Loucy (cell line): Measurements from ENCODE around the gene ENTPD2.

ENCODE experiments used
- H2AFZ ChIP-seq: fragments of 200-600 bp; sonication (generic); 2 replicates; pipeline ENCODE4 v1.6.0; 2016; ENCODE audit warnings: antibody characterized with exemption, mild to moderate bottlenecking, low read length, moderate library complexity
- H3F3A ChIP-seq: fragments of 200-600 bp; 2 replicates; pipeline ENCODE4 v1.6.0; 2016; ENCODE audit warnings: antibody characterized with exemption, low read depth, mild to moderate bottlenecking
- H3K27me3 ChIP-seq: fragments of 200-600 bp; sonication (generic); 2 replicates; pipeline ENCODE4 v1.6.1; 2014; ENCODE audit warnings: low read length, mild to moderate bottlenecking; ENCODE audit not compliant: insufficient read depth, poor library complexity, severe bottlenecking
- H3K36me3 ChIP-seq: fragments of 200-600 bp; sonication (generic); 2 replicates; pipeline ENCODE4 v1.6.1; 2016; ENCODE audit warnings: low read length; ENCODE audit not compliant: insufficient read depth
- H3K4me1 ChIP-seq: fragments of 200-600 bp; sonication (generic); 2 replicates; pipeline ENCODE4 v1.5.1; 2014; ENCODE audit warnings: low read length, mild to moderate bottlenecking; ENCODE audit not compliant: insufficient read depth, poor library complexity, severe bottlenecking
- H3K4me2 ChIP-seq: fragments of 200-600 bp; sonication (generic); 2 replicates; pipeline ENCODE4 v1.6.0; 2014; ENCODE audit warnings: antibody characterized with exemption, low read length, low read depth, mild to moderate bottlenecking; ENCODE audit not compliant: poor library complexity, severe bottlenecking
- H3K4me3 ChIP-seq: fragments of 200-600 bp; sonication (generic); 2 replicates; pipeline ENCODE4 v1.5.1; 2014; ENCODE audit warnings: low read length, mild to moderate bottlenecking, mixed read lengths; ENCODE audit not compliant: poor library complexity, severe bottlenecking
- H3K79me2 ChIP-seq: fragments of 200-600 bp; sonication (generic); 2 replicates; pipeline ENCODE4 v1.6.1; 2014; ENCODE audit warnings: low read length; ENCODE audit not compliant: insufficient read depth
- H3K9ac ChIP-seq: fragments of 200-600 bp; sonication (generic); 2 replicates; pipeline ENCODE4 v1.6.0; 2014; ENCODE audit warnings: mild to moderate bottlenecking, low read depth, low read length, moderate library complexity; ENCODE audit not compliant: poor library complexity, severe bottlenecking
- H3K9me2 ChIP-seq: fragments of 200-600 bp; sonication (generic); replicated peaks from 2 replicates; pipeline ENCODE4 v1.6.1; 2016; ENCODE audit warnings: low read depth, low read length, mixed read lengths
- H3K9me3 ChIP-seq: fragments of 200-600 bp; sonication (generic); 2 replicates; pipeline ENCODE4 v1.6.1; 2014; ENCODE audit warnings: mild to moderate bottlenecking, antibody characterized with exemption, low read length, low read depth; ENCODE audit not compliant: insufficient read depth
- H4K20me1 ChIP-seq: fragments of 200-600 bp; sonication (generic); 2 replicates; pipeline ENCODE4 v1.6.0; 2014; ENCODE audit warnings: antibody characterized with exemption, low read length, mild to moderate bottlenecking; ENCODE audit not compliant: insufficient read depth, poor library complexity, severe bottlenecking
- CTCF ChIP-seq: fragments of 200-600 bp; sonication (generic); conservative IDR thresholded peaks from 2 replicates; pipeline ENCODE4 v1.5.1; 2014; ENCODE audit warnings: mild to moderate bottlenecking, antibody characterized with exemption, low read length
- EZH2phosphoT487 ChIP-seq: fragments of 200-600 bp; IDR thresholded peaks from 2 replicates; pipeline ENCODE4 v1.6.1; 2018; ENCODE audit warnings: antibody characterized with exemption, mild to moderate bottlenecking, moderate library complexity, borderline replicate concordance

Gene ENTPD2

GRCh38 chr9:137076636-137077009 lies 22.8 kb upstream of the ENTPD2 start:
- no peak overlapping the region for H2AFZ ChIP-seq
- H3K4me2 ChIP-seq = peak overlapping the region; percentile 18
- no peaks in the 10 kb centered on the region for H3F3A ChIP-seq
- H3K4me3 ChIP-seq = no peak overlapping the region
- no peaks in the 10 kb centered on the region for H3K9me3 ChIP-seq
- no peaks in the 10 kb centered on the region for H3K9me2 ChIP-seq
- no peaks in the 10 kb centered on the region for H3K4me1 ChIP-seq
- no peaks in the 10 kb centered on the region for H3K36me3 ChIP-seq
- no peak for TF ChIP-seq EZH2phosphoT487
- TF ChIP-seq CTCF = no peak
- H4K20me1 ChIP-seq = peaks cover 5% of the 10 kb centered on the region
- H3K79me2 ChIP-seq = peaks cover 6% of the 10 kb centered on the region; the same call in 1 of the 2 replicates
- peak overlapping the region; percentile 7 for H3K9ac ChIP-seq
- H3K27me3 ChIP-seq = no peaks in the 10 kb centered on the region

- no peak overlapping the region for H3K4me3 ChIP-seq
- peaks cover 5% of the 10 kb centered on the region for H4K20me1 ChIP-seq
- H3F3A ChIP-seq = no peaks in the 10 kb centered on the region
- no peaks in the 10 kb centered on the region for H3K36me3 ChIP-seq
- H3K79me2 ChIP-seq = peaks cover 16% of the 10 kb centered on the region; the same call in 1 of the 2 replicates
- no peak overlapping the region for H3K4me2 ChIP-seq
- peaks cover 10% of the 10 kb centered on the region for H3K4me1 ChIP-seq
- H3K9ac ChIP-seq = no peak overlapping the region
- H3K27me3 ChIP-seq = no peaks in the 10 kb centered on the region
- no peak overlapping the region for H2AFZ ChIP-seq
- TF ChIP-seq CTCF = no peak
- TF ChIP-seq EZH2phosphoT487 = no peak
- H3K9me3 ChIP-seq = no peaks in the 10 kb centered on the region
- no peaks in the 10 kb centered on the region for H3K9me2 ChIP-seq
Measured at GRCh38 chr9:137075275-137075775, 21.5 kb upstream of the ENTPD2 start.

DNA sequence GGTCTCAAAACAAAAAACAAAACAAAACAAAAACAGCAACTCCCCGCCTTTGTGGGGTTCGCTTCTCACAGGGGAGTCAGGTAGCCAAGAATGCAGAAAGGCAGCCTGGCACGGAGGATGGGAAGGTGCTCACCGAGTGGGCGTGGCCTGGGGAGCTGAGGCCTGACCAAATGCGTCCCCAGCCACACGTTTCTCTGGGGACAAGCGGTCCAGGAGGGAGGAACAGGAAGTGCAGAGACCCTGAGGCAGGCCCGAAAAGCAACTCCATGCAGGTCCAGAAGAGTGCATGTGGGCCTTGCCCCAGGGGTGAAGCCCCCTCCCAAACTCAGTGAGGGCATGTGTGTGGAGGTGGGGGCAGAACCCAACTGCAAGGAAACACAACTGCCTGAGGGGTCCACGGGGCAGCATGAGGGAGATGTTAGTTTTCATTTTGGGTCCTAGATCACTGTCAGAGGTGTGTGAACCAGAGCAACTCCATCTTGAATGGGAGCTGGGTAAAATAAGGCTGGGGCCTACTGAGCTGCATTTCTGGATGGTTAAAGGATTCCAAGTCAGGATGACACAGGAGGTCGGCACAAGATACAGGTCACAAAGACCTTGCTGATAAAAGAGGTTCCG lies 20.9 kb upstream of the ENTPD2 start:
- Histone ChIP-seq H3K9me3 (no peaks in the 10 kb centered on the region), H3K4me3 (no peak overlapping the region), H3K79me2 (peaks cover 22% of the 10 kb centered on the region), H3K4me2 (no peak overlapping the region), H3K4me1 (peaks cover 10% of the 10 kb centered on the region), H3K9me2 (no peaks in the 10 kb centered on the region), H3F3A (no peaks in the 10 kb centered on the region), H3K9ac (no peak overlapping the region), H2AFZ (no peak overlapping the region), H3K36me3 (no peaks in the 10 kb centered on the region), H3K27me3 (no peaks in the 10 kb centered on the region), H4K20me1 (peaks cover 5% of the 10 kb centered on the region)
- TF ChIP-seq CTCF (no peak), EZH2phosphoT487 (no peak)
